Measurements from ENCODE around the gene PIP5K1B.

Gene PIP5K1B

DNA sequence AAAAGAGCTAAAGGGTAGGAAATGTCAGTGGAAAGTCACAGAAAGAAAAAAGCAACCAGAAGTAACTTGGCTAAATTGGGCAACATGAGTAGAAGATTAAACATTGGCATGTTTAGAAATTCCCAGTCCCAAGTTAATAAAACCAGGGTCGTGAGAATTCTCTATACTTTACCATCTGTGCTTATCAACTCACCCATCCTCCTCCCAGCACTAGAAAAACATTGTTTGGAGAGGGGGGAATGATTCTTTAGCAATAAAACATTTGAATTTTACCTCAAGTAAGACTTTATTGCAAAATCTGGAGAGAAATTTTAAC lies 229.2 kb downstream of the PIP5K1B start:
- H3K9ac ChIP-seq (ENCODE audit: low read depth, low read length): no peak overlapping the region
- H3K27me3 ChIP-seq (ENCODE audit: control insufficient read depth, insufficient read depth, low read length): no peaks in the 10 kb centered on the region
- no peaks in the 10 kb centered on the region for H3K4me1 ChIP-seq (ENCODE audit: control insufficient read depth, insufficient read depth, low read length)
- H3K4me3 ChIP-seq (ENCODE audit: low read depth, low read length): no peak overlapping the region
- no peak overlapping the region for H3K27ac ChIP-seq (ENCODE audit: low read depth, low read length)
- no peaks in the 10 kb centered on the region for H3K9me3 ChIP-seq (ENCODE audit: control insufficient read depth, insufficient read depth, low read length)
- no peaks in the 10 kb centered on the region for H3K36me3 ChIP-seq (ENCODE audit: control insufficient read depth, insufficient read depth, low read length)

DNA sequence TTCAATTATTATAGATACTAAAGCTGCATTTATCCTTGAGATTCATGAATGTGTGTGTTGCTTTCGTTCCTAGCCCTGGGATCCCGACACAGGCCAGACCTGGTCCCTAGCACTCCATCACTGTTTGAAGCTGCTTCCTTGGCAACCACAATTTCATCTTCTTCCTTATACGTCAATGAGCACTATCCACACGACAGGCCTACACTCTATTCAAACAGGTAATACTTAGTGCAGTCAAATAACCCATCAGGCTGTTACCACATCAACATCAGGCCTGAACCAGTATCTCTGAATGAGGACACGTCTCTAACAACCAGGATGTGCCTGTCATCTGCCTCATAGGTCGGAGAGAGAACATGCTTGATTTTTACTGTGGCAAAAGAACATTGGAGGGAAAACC lies 235.5 kb downstream of the PIP5K1B start:
- H3K27ac ChIP-seq (ENCODE audit: low read depth, low read length): no peak overlapping the region
- H3K9ac ChIP-seq (ENCODE audit: low read depth, low read length): no peak overlapping the region
- no peaks in the 10 kb centered on the region for H3K36me3 ChIP-seq (ENCODE audit: control insufficient read depth, insufficient read depth, low read length)
- no peaks in the 10 kb centered on the region for H3K9me3 ChIP-seq (ENCODE audit: control insufficient read depth, insufficient read depth, low read length)
- no peaks in the 10 kb centered on the region for H3K27me3 ChIP-seq (ENCODE audit: control insufficient read depth, insufficient read depth, low read length)
- H3K4me1 ChIP-seq (ENCODE audit: control insufficient read depth, insufficient read depth, low read length): peaks cover 2% of the 10 kb centered on the region
- no peak overlapping the region for H3K4me3 ChIP-seq (ENCODE audit: low read depth, low read length)

DNA sequence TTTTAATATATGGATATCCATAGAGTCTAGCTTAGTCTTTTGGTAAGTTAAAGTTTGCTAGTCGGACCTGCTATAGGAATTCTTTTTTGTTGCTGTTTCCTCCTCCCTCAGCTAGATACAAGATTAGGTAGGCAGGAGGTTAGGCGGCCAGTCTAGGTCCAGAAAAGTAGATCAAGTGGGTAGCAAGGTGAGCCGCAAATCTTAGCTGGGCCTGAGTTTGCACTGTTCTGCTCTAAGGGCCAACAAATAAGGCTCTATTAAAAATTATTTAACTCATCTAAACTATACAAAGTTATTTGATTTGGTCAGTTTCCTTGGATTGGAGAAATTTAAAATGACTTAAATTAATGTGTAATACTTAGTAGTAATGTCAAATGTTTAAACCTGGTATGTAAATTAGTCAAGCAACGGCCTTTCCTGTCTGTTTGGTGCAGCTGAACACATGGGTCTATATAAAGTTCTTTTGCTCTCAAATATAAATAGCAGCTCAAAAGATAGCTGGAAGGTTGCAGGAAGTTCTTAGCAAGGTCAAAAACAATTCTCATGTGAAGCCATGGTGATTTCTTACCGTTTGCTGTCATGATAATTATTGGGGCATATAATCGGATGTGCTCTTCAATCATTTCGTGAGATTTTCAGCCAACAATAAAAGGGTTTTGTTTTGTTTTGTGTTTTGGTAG lies 236.9 kb downstream of the PIP5K1B start:
- H3K27me3 ChIP-seq (ENCODE audit: control insufficient read depth, insufficient read depth, low read length): no peaks in the 10 kb centered on the region
- H3K9me3 ChIP-seq (ENCODE audit: control insufficient read depth, insufficient read depth, low read length): no peaks in the 10 kb centered on the region
- no peak overlapping the region for H3K27ac ChIP-seq (ENCODE audit: low read depth, low read length)
- no peak overlapping the region for H3K9ac ChIP-seq (ENCODE audit: low read depth, low read length)
- H3K4me3 ChIP-seq (ENCODE audit: low read depth, low read length): no peak overlapping the region
- no peaks in the 10 kb centered on the region for H3K36me3 ChIP-seq (ENCODE audit: control insufficient read depth, insufficient read depth, low read length)
- H3K4me1 ChIP-seq (ENCODE audit: control insufficient read depth, insufficient read depth, low read length): peaks cover 12% of the 10 kb centered on the region

- no peak overlapping the region for H3K9ac ChIP-seq (ENCODE audit: low read depth, low read length)
- H3K36me3 ChIP-seq (ENCODE audit: control insufficient read depth, insufficient read depth, low read length): no peaks in the 10 kb centered on the region
- no peak overlapping the region for H3K27ac ChIP-seq (ENCODE audit: low read depth, low read length)
- H3K9me3 ChIP-seq (ENCODE audit: control insufficient read depth, insufficient read depth, low read length): no peaks in the 10 kb centered on the region
- H3K27me3 ChIP-seq (ENCODE audit: control insufficient read depth, insufficient read depth, low read length): no peaks in the 10 kb centered on the region
- peaks cover 19% of the 10 kb centered on the region for H3K4me1 ChIP-seq (ENCODE audit: control insufficient read depth, insufficient read depth, low read length)
- no peak overlapping the region for H3K4me3 ChIP-seq (ENCODE audit: low read depth, low read length)
Measured at GRCh38 chr9:68942790-68943189, 237.8 kb downstream of the PIP5K1B start.

- peak overlapping the region; percentile 82 for H3K27ac ChIP-seq (ENCODE audit: low read depth, low read length)
- H3K27me3 ChIP-seq (ENCODE audit: control insufficient read depth, insufficient read depth, low read length): no peaks in the 10 kb centered on the region
Measured at GRCh38 chr9:68947015-68947414, 242.0 kb downstream of the PIP5K1B start.

GRCh38 chr9:68947842-68948569 lies 243.0 kb downstream of the PIP5K1B start:
- H3K36me3 ChIP-seq (ENCODE audit: control insufficient read depth, insufficient read depth, low read length): no peaks in the 10 kb centered on the region
- no peak overlapping the region for H3K4me3 ChIP-seq (ENCODE audit: low read depth, low read length)
- H3K9ac ChIP-seq (ENCODE audit: low read depth, low read length): no peak overlapping the region
- peaks cover 52% of the 10 kb centered on the region for H3K4me1 ChIP-seq (ENCODE audit: control insufficient read depth, insufficient read depth, low read length)
- H3K9me3 ChIP-seq (ENCODE audit: control insufficient read depth, insufficient read depth, low read length): no peaks in the 10 kb centered on the region
- no peaks in the 10 kb centered on the region for H3K27me3 ChIP-seq (ENCODE audit: control insufficient read depth, insufficient read depth, low read length)
- H3K27ac ChIP-seq (ENCODE audit: low read depth, low read length): peak overlapping the region; percentile 82

More at GRCh38 chr9:68947015-68947414, 242.0 kb downstream of the PIP5K1B start:
- Histone ChIP-seq H3K9ac (ENCODE audit: low read depth, low read length) (no peak overlapping the region), H3K4me1 (ENCODE audit: control insufficient read depth, insufficient read depth, low read length) (peaks cover 52% of the 10 kb centered on the region), H3K9me3 (ENCODE audit: control insufficient read depth, insufficient read depth, low read length) (no peaks in the 10 kb centered on the region), H3K36me3 (ENCODE audit: control insufficient read depth, insufficient read depth, low read length) (no peaks in the 10 kb centered on the region), H3K4me3 (ENCODE audit: low read depth, low read length) (no peak overlapping the region)

DNA sequence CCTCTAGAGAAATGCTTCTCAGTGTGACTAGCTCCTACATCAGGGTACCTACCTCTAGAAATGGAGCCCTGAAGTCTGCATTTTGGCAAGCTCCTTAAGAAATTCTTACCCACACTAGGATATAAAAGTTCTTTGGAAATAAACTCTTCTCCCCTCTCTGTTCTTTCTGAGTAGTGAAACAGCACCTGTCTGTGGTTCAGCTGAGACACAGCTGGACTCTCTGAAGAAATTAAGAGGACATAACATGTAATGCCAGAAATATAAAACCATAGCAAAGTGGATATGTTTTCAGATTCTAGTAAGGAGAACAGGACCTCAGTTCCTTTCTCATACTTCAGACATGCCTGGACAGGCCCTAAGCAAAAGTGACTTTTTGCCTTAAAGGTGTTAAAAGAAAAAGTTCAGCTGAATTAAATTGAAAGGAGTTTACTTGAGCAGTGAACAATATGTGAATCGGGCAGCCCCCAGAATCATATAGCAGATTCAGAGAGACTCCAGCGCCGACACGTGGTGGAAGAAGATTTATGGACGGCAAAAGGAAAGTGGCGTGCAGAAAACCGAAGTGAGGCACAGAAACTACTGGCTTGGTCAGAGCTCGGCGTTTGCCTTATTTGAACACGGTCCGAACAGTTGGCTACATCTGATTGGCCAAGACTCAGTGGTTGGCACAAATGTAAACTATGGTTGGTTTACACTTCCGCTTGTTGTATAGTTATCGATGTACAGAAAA lies 244.4 kb downstream of the PIP5K1B start:
- Histone ChIP-seq H3K4me1 (ENCODE audit: control insufficient read depth, insufficient read depth, low read length) (peaks cover 52% of the 10 kb centered on the region), H3K27ac (ENCODE audit: low read depth, low read length) (no peak overlapping the region), H3K27me3 (ENCODE audit: control insufficient read depth, insufficient read depth, low read length) (no peaks in the 10 kb centered on the region), H3K9ac (ENCODE audit: low read depth, low read length) (0 out of 2 replicates have a peak overlapping the region, but pooled peaks have one; percentile 9), H3K4me3 (ENCODE audit: low read depth, low read length) (no peak overlapping the region), H3K36me3 (ENCODE audit: control insufficient read depth, insufficient read depth, low read length) (no peaks in the 10 kb centered on the region), H3K9me3 (ENCODE audit: control insufficient read depth, insufficient read depth, low read length) (no peaks in the 10 kb centered on the region)

- Histone ChIP-seq H3K4me1 (ENCODE audit: control insufficient read depth, insufficient read depth, low read length) (peaks cover 52% of the 10 kb centered on the region), H3K27me3 (ENCODE audit: control insufficient read depth, insufficient read depth, low read length) (no peaks in the 10 kb centered on the region), H3K9me3 (ENCODE audit: control insufficient read depth, insufficient read depth, low read length) (no peaks in the 10 kb centered on the region), H3K9ac (ENCODE audit: low read depth, low read length) (0 out of 2 replicates have a peak overlapping the region, but pooled peaks have one; percentile 9), H3K4me3 (ENCODE audit: low read depth, low read length) (no peak overlapping the region), H3K27ac (ENCODE audit: low read depth, low read length) (peak overlapping the region; percentile 25), H3K36me3 (ENCODE audit: control insufficient read depth, insufficient read depth, low read length) (no peaks in the 10 kb centered on the region)
Measured at GRCh38 chr9:68950188-68950587, 245.1 kb downstream of the PIP5K1B start.

- H3K27ac ChIP-seq (ENCODE audit: low read depth, low read length): peak overlapping the region; percentile 25
- no peaks in the 10 kb centered on the region for H3K27me3 ChIP-seq (ENCODE audit: control insufficient read depth, insufficient read depth, low read length)
- H3K9me3 ChIP-seq (ENCODE audit: control insufficient read depth, insufficient read depth, low read length): no peaks in the 10 kb centered on the region
- H3K4me3 ChIP-seq (ENCODE audit: low read depth, low read length): no peak overlapping the region
- H3K4me1 ChIP-seq (ENCODE audit: control insufficient read depth, insufficient read depth, low read length): peaks cover 49% of the 10 kb centered on the region
- H3K9ac ChIP-seq (ENCODE audit: low read depth, low read length): no peak overlapping the region
- H3K36me3 ChIP-seq (ENCODE audit: control insufficient read depth, insufficient read depth, low read length): no peaks in the 10 kb centered on the region
Measured at GRCh38 chr9:68950689-68951088, 245.6 kb downstream of the PIP5K1B start.

- Histone ChIP-seq H3K9me3 (ENCODE audit: control insufficient read depth, insufficient read depth, low read length) (no peaks in the 10 kb centered on the region), H3K36me3 (ENCODE audit: control insufficient read depth, insufficient read depth, low read length) (no peaks in the 10 kb centered on the region), H3K9ac (ENCODE audit: low read depth, low read length) (no peak overlapping the region), H3K27me3 (ENCODE audit: control insufficient read depth, insufficient read depth, low read length) (no peaks in the 10 kb centered on the region), H3K4me3 (ENCODE audit: low read depth, low read length) (no peak overlapping the region), H3K27ac (ENCODE audit: low read depth, low read length) (no peak overlapping the region), H3K4me1 (ENCODE audit: control insufficient read depth, insufficient read depth, low read length) (peaks cover 40% of the 10 kb centered on the region)
Measured at GRCh38 chr9:68951879-68952659, 247.0 kb downstream of the PIP5K1B start.

Data from HUES48 (cell line).